Measurements from ENCODE around the gene MLLT1. TPM values are rescaled to one million over a fixed set of nuclear protein-coding genes. Genes with fewer than 3 reads are reported as not detected.

Gene MLLT1
- total and polyA plus RNA-seq, 10 of the 15 experiments (the other 5 are each of a cell fraction or from before 2014, with no cell fraction given): 0.16 to 61.1 (median 8.5) TPM

GRCh38 chr19:6253954-6254733 is 25.6 kb downstream of the MLLT1 start (continued):
- TF ChIP-seq RFX5 (IDR thresholded peaks at IDR 0.05; ENCODE audit: low read depth, low read length) (no peak), YBX1 (IDR thresholded peaks at IDR 0.05) (no peak), CHD2 (IDR thresholded peaks at IDR 0.05; ENCODE audit: borderline replicate concordance, low read depth, low read length) (no peak), MXI1 (IDR thresholded peaks at IDR 0.05; ENCODE audit: low read depth, low read length) (no peak)

GRCh38 chr19:6252066-6252465 is 27.7 kb downstream of the MLLT1 start:
- intact Hi-C loops (cut with micrococcal nuclease; ENCODE audit: unreplicated experiment): no loop called here
- Histone ChIP-seq H4K20me1 (ENCODE audit: control insufficient read depth, insufficient read depth) (no peaks in the 10 kb centered on the region), H3K79me2 (ENCODE audit: control insufficient read depth, insufficient read depth, low read length) (peaks cover 35% of the 10 kb centered on the region), H2AFZ (ENCODE audit: control insufficient read depth, low read depth, low read length) (no peak overlapping the region), H3K4me3 (no peak overlapping the region), H3K4me2 (ENCODE audit: control insufficient read depth, insufficient read depth) (no peak overlapping the region), H3K36me3 (ENCODE audit: control insufficient read depth in 2 of 2, insufficient read depth in 2 of 2, low read length in 1 of 2) (peaks cover 5% of the 10 kb centered on the region in 2 experiments), H3K27ac (ENCODE audit: control insufficient read depth, insufficient read depth) (no peak overlapping the region), H3K9ac (ENCODE audit: control insufficient read depth, insufficient read depth, low read length) (no peak overlapping the region), H3K27me3 (replicated peaks in 1 of 2; ENCODE audit: control insufficient read depth in 2 of 2, insufficient read depth in 2 of 2, low read length in 1 of 2) (no peaks in the 10 kb centered on the region), H3K9me3 (replicated peaks; ENCODE audit: control insufficient read depth, insufficient read depth, low read length) (no peaks in the 10 kb centered on the region; the same call in 2 of the 3 replicates), H3K4me1 (ENCODE audit: control insufficient read depth, insufficient read depth, low read length) (peaks cover 14% of the 10 kb centered on the region)
- DNase-seq (ENCODE audit: low read depth, low spot score) (no peak), FAIRE-seq (no peak), ATAC-seq (no peak)
- ChIA-PET CTCF (no interaction called here), RAD21 (ENCODE audit: unreplicated experiment) (no interaction called here), SMC1A (ENCODE audit: uncharacterized antibody, unreplicated experiment) (no interaction called here), POLR2A (interaction anchor here (0.6 kb wide), 1 partner anchor 19 kb away, joined by 3 read pairs; no protein-coding TSS in a partner anchor)
- 96% methylated on average over 9 of the region's 9 CpGs for WGBS (ENCODE audit: insufficient coverage, insufficient replicate concordance, low lambda C conversion rate, missing lambda C conversion rate)
- no peak for TF ChIP-seq POU2F2 (IDR thresholded peaks at IDR 0.05; ENCODE audit: borderline replicate concordance, low read depth, low read length)
- TF ChIP-seq ZNF207 (IDR thresholded peaks at IDR 0.05; ENCODE audit: borderline replicate concordance): no peak
- TF ChIP-seq ZBED1 (IDR thresholded peaks at IDR 0.05; ENCODE audit: borderline replicate concordance): no peak
- TF ChIP-seq SUZ12 (IDR thresholded peaks at IDR 0.05; ENCODE audit: unreplicated experiment): no peak
- BruUV-seq (replicated peaks): no TSS peak
- in situ Hi-C loops (cut with MboI): no loop called here
